SU-DHL-6 (cell line): ENCODE measurements around the gene TIMM22.

ENCODE experiments used
- H2AFZ ChIP-seq: fragments of 200-600 bp; sonication (generic); 2 replicates; pipeline ENCODE4 v1.6.1; 2014; ENCODE audit warnings: low read depth, mild to moderate bottlenecking, moderate library complexity, mixed read lengths, antibody characterized with exemption, low read length; ENCODE audit not compliant: severe bottlenecking
- H3F3A ChIP-seq: fragments of 200-600 bp; shearing (Covaris generic); 2 replicates; pipeline ENCODE4 v1.6.0; 2016; ENCODE audit warnings: antibody characterized with exemption, mild to moderate bottlenecking; ENCODE audit not compliant: insufficient read depth
- H3K27ac ChIP-seq: fragments of 200-600 bp; sonication (generic); 2 replicates; pipeline ENCODE4 v1.5.1; 2016; ENCODE audit warnings: low read depth, mild to moderate bottlenecking, low read length, moderate library complexity, mixed read lengths
- H3K27me3 ChIP-seq: fragments of 200-600 bp; sonication (generic), shearing (Covaris generic); 2 replicates; pipeline ENCODE4 v1.6.0; 2014; ENCODE audit warnings: mild to moderate bottlenecking, low read length
- H3K36me3 ChIP-seq: fragments of 200-600 bp; sonication (generic); 2 replicates; pipeline ENCODE4 v1.6.1; 2014; ENCODE audit warnings: mild to moderate bottlenecking, low read length, mixed read lengths
- H3K4me2 ChIP-seq: fragments of 300-600, 200-600 bp; shearing (Covaris generic), sonication (generic); 2 replicates; pipeline ENCODE4 v1.6.0; 2014; ENCODE audit warnings: low read length, low read depth, mild to moderate bottlenecking; ENCODE audit not compliant: poor library complexity, severe bottlenecking
- H3K4me3 ChIP-seq: fragments of 200-600 bp; sonication (generic); 2 replicates; pipeline ENCODE4 v1.5.1; 2014; ENCODE audit warnings: antibody characterized with exemption, low read length, mild to moderate bottlenecking, mixed read lengths; ENCODE audit not compliant: insufficient read depth, poor library complexity, severe bottlenecking
- H3K79me2 ChIP-seq: fragments of 200-600 bp; sonication (generic); 2 replicates; pipeline ENCODE4 v1.6.1; 2014; ENCODE audit warnings: mild to moderate bottlenecking, low read length, moderate library complexity; ENCODE audit not compliant: insufficient read depth
- H3K9ac ChIP-seq: fragments of 200-600 bp; sonication (generic); 2 replicates; pipeline ENCODE4 v1.7.0; 2014; ENCODE audit warnings: mild to moderate bottlenecking, low read length
- H3K9me2 ChIP-seq: fragments of 200-600 bp; sonication (generic); replicated peaks from 2 replicates; pipeline ENCODE4 v1.6.1; 2014; ENCODE audit warnings: low read length; ENCODE audit not compliant: insufficient read depth
- H3K9me3 ChIP-seq: fragments of 200-600 bp; sonication (generic); 2 replicates; pipeline ENCODE4 v1.6.1; 2014; ENCODE audit warnings: low read length, mixed read lengths; ENCODE audit not compliant: insufficient read depth
- H4K20me1 ChIP-seq: fragments of 200-600 bp; sonication (generic); 2 replicates; pipeline ENCODE4 v1.6.1; 2014; ENCODE audit warnings: low read depth, mild to moderate bottlenecking, antibody characterized with exemption, low read length, moderate library complexity, mixed read lengths
- EZH2phosphoT487 ChIP-seq: fragments of 200-600 bp; sonication (generic), shearing (Covaris generic); conservative IDR thresholded peaks from 2 replicates; pipeline ENCODE4 v1.6.1; 2018; ENCODE audit warnings: mild to moderate bottlenecking, antibody characterized with exemption, low read length, moderate library complexity, mixed read lengths
- TF ChIP-seq, protein P1 (sequence below): fragments of 200-600 bp; sonication (generic); IDR thresholded peaks from one replicate; pipeline ENCODE4 v1.5.1; 2017; ENCODE audit warnings: antibody characterized with exemption, mild to moderate bottlenecking, low read length, moderate library complexity; ENCODE audit not compliant: insufficient read depth, poor library complexity, severe bottlenecking

The TIMM22 gene

DNA sequence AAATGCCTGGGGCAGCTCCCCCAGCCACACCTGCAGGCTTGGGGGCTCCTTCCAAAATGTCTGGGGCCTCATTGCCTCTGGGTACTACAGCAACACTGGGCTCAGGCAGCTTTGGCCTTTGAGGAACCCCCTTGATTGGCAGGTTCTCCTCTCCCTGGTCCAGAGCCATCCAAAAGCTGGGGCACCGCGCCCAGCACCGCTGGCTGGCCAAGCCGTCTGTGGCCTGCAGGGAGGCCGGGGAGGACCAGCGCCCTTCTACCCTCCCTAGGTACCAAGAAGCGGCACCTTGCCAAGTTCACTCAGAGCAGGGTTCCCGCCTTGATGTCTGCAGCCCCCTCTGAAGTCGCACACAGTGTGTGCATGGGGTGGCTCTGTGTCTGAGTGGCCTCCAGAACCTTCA, 30.1 kb downstream of the TIMM22 start:
- no peaks in the 10 kb centered on the region for H3K9me3 ChIP-seq
- H3K27ac ChIP-seq, result no peak overlapping the region
- H3K79me2 ChIP-seq, result no peaks in the 10 kb centered on the region
- H3K27me3 ChIP-seq, result no peaks in the 10 kb centered on the region
- H3K36me3 ChIP-seq, result no peaks in the 10 kb centered on the region
- no peak overlapping the region for H2AFZ ChIP-seq
- H3K9me2 ChIP-seq, result no peaks in the 10 kb centered on the region
- H3K4me3 ChIP-seq, result no peak overlapping the region
- H3K9ac ChIP-seq, result no peak overlapping the region
- no peaks in the 10 kb centered on the region for H3F3A ChIP-seq
- H3K4me2 ChIP-seq, result no peak overlapping the region
- H4K20me1 ChIP-seq, result no peaks in the 10 kb centered on the region
- no peak for TF ChIP-seq EZH2phosphoT487
- TF ChIP-seq, protein P1, sequence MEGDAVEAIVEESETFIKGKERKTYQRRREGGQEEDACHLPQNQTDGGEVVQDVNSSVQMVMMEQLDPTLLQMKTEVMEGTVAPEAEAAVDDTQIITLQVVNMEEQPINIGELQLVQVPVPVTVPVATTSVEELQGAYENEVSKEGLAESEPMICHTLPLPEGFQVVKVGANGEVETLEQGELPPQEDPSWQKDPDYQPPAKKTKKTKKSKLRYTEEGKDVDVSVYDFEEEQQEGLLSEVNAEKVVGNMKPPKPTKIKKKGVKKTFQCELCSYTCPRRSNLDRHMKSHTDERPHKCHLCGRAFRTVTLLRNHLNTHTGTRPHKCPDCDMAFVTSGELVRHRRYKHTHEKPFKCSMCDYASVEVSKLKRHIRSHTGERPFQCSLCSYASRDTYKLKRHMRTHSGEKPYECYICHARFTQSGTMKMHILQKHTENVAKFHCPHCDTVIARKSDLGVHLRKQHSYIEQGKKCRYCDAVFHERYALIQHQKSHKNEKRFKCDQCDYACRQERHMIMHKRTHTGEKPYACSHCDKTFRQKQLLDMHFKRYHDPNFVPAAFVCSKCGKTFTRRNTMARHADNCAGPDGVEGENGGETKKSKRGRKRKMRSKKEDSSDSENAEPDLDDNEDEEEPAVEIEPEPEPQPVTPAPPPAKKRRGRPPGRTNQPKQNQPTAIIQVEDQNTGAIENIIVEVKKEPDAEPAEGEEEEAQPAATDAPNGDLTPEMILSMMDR, result no peak

DNA sequence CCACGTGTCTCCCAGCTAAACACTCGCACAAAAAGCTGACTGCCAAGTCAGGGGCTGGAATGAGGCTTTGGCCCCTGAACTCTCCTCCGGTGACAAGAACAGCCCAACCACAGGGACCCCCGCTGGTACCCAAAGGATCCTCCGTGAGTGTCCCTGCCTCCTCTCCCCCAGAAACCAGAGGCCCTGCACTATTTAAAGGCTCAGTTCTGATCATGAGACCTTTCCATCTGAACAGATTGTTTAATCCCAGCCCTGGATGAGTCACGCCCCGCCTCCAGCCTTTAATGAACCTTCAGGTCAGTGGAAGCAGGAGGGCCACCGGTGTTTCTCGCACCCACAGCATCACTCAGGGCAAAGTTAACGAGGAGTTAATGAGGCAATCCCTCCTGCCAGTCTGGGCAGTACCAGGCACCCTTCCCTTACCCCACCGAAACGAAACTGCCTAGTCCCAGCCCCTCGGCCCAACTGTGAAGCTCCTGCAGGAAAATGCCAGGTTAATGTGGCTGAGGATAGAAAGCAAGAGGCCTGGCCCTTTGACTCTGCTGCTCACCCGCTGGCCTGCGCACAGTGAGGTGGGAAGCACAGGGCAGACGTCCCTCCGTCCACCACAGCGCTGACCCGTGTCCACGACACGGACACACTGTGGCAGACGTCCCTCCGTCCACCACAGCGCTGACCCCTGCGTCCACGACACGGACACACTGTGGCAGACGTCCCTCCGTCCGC, 32.4 kb downstream of the TIMM22 start:
- Histone ChIP-seq H3K36me3 (no peaks in the 10 kb centered on the region), H3K79me2 (no peaks in the 10 kb centered on the region), H3K27ac (no peak overlapping the region), H3K9me2 (no peaks in the 10 kb centered on the region), H3F3A (no peaks in the 10 kb centered on the region), H3K4me3 (no peak overlapping the region), H3K27me3 (no peaks in the 10 kb centered on the region), H3K9ac (no peak overlapping the region), H3K9me3 (no peaks in the 10 kb centered on the region), H3K4me2 (no peak overlapping the region), H2AFZ (no peak overlapping the region), H4K20me1 (no peaks in the 10 kb centered on the region)
- no peak for TF ChIP-seq EZH2phosphoT487
- TF ChIP-seq, protein P1, result no peak

DNA sequence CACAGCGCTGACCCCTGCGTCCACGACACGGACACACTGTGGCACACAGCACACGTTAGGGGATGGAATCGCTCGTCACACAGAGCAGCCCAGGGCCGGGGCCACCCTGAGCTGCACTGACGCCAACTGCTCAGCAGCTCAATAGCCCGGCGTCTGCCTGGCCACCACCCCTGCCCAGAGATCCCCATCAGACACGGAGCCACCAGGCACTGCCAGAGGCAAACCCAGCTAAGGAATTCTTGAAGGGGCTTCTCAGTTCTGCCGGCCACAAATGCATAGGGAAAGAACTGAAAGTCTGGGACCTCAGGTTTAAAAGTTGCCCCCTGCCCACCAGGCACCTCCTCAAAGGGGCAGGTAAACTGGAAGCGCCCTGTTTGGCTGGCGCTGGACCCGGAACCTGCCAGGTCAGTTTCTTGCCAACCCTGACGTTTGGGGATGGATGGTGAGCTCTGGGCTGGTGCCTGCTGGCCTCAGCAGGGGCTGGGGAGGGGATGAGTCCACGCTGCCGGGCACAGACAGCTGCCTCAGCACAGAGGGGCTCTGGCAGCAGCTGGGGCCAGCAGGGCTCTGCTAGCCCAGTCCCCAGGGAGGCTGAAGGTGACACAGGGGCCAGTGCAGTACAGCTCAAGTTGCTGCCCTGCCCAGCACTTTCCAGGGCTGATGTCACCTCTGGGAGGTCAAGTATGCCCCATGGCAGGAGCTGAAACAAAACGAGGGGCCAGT, 33.2 kb downstream of the TIMM22 start:
- H3K4me3 ChIP-seq, result no peak overlapping the region
- H2AFZ ChIP-seq, result no peak overlapping the region
- no peaks in the 10 kb centered on the region for H3K79me2 ChIP-seq
- no peaks in the 10 kb centered on the region for H3K9me3 ChIP-seq
- H4K20me1 ChIP-seq, result no peaks in the 10 kb centered on the region
- TF ChIP-seq, protein P1, result no peak
- TF ChIP-seq EZH2phosphoT487, result no peak
- H3K27me3 ChIP-seq, result no peaks in the 10 kb centered on the region
- H3F3A ChIP-seq, result no peaks in the 10 kb centered on the region
- H3K27ac ChIP-seq, result no peak overlapping the region
- no peaks in the 10 kb centered on the region for H3K36me3 ChIP-seq
- no peaks in the 10 kb centered on the region for H3K9me2 ChIP-seq
- no peak overlapping the region for H3K9ac ChIP-seq
- H3K4me2 ChIP-seq, result no peak overlapping the region
